ENCODE results near the gene SYTL5. TPM values are rescaled to one million over a fixed set of nuclear protein-coding genes. Genes with fewer than 3 reads are reported as not detected.

Gene SYTL5
- total RNA-seq, 1 donor from 2014 or later = not detected

- no peak for DNase-seq (ENCODE audit: low spot score)
- Mint-ChIP-seq H3K9me3 (no peaks in the 10 kb centered on the region), H3K36me3 (ENCODE audit: low read depth) (no peaks in the 10 kb centered on the region), H3K4me3 (ENCODE audit: low read depth) (no peak overlapping the region), H3K27me3 (ENCODE audit: low read depth) (peaks cover 4% of the 10 kb centered on the region), H3K4me1 (ENCODE audit: low read depth) (no peaks in the 10 kb centered on the region), H3K27ac (no peak overlapping the region)
- intact Hi-C loops (cut with micrococcal nuclease) = no loop called here
Measured at GRCh38 chrX:38138157-38138891, 132.0 kb downstream of the SYTL5 start.

- Mint-ChIP-seq H3K27ac (no peak overlapping the region), H3K4me3 (ENCODE audit: low read depth) (no peak overlapping the region), H3K4me1 (ENCODE audit: low read depth) (no peaks in the 10 kb centered on the region), H3K27me3 (ENCODE audit: low read depth) (peaks cover 4% of the 10 kb centered on the region), H3K36me3 (ENCODE audit: low read depth) (no peaks in the 10 kb centered on the region), H3K9me3 (no peaks in the 10 kb centered on the region)
- DNase-seq (ENCODE audit: low spot score) = no peak
- intact Hi-C loops (cut with micrococcal nuclease) = no loop called here
Measured at GRCh38 chrX:38138900-38139299, 132.5 kb downstream of the SYTL5 start.

DNA sequence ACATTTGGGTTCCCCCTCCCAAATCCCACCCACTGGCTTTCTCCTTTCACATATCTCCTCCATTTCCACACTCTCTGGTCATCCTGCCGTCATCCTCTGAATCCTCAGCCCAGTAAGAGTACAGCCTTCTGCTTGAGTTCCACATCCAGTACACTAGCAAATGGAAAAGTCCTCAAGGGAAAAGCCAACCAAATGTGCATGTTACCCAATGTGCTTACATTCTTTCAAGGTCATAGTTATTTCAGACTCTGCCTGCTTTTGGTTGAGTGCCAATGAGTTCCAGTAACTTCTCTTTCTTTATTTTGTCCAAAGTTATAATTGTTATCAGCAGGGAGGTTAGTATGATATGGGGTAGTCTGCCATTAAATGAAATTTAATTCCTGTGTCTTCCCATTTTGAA, 136.3 kb downstream of the SYTL5 start:
- H3K27ac Mint-ChIP-seq = no peak overlapping the region
- H3K36me3 Mint-ChIP-seq (ENCODE audit: low read depth) = no peaks in the 10 kb centered on the region
- H3K4me3 Mint-ChIP-seq (ENCODE audit: low read depth) = no peak overlapping the region
- no peak for DNase-seq (ENCODE audit: low spot score)
- H3K4me1 Mint-ChIP-seq (ENCODE audit: low read depth) = no peaks in the 10 kb centered on the region
- peaks cover 4% of the 10 kb centered on the region for H3K27me3 Mint-ChIP-seq (ENCODE audit: low read depth)
- H3K9me3 Mint-ChIP-seq = no peaks in the 10 kb centered on the region
- intact Hi-C loops (cut with micrococcal nuclease) = no loop called here

GRCh38 chrX:38149016-38149415, 142.7 kb downstream of the SYTL5 start:
- Mint-ChIP-seq H3K36me3 (ENCODE audit: low read depth) (no peaks in the 10 kb centered on the region), H3K4me3 (ENCODE audit: low read depth) (no peak overlapping the region), H3K27me3 (ENCODE audit: low read depth) (peaks cover 6% of the 10 kb centered on the region), H3K4me1 (ENCODE audit: low read depth) (no peaks in the 10 kb centered on the region), H3K27ac (no peak overlapping the region), H3K9me3 (no peaks in the 10 kb centered on the region)
- DNase-seq (ENCODE audit: low spot score) = no peak
- intact Hi-C loops (cut with micrococcal nuclease) = no loop called here

DNA sequence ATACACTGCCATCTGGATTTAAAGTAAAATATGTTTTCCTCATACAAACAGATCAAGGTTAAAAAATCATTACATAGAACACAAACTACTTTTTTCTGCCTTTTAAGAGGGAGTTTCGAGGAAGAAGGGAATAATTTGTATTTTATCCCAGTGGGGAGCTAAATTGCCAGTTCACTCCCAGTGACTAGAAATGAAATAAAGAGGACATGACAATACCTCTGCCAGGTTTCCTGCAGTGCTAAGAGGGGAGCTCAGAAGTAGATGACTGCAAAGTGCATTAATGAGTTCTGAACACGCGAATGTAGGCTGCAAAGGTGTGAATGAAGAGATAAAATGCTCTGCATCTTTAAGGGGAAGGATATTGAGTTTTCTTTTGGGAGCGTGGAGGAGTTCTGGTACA, 144.6 kb downstream of the SYTL5 start:
- DNase-seq (ENCODE audit: low spot score) = no peak
- no peaks in the 10 kb centered on the region for H3K4me1 Mint-ChIP-seq (ENCODE audit: low read depth)
- no peaks in the 10 kb centered on the region for H3K9me3 Mint-ChIP-seq

DNA sequence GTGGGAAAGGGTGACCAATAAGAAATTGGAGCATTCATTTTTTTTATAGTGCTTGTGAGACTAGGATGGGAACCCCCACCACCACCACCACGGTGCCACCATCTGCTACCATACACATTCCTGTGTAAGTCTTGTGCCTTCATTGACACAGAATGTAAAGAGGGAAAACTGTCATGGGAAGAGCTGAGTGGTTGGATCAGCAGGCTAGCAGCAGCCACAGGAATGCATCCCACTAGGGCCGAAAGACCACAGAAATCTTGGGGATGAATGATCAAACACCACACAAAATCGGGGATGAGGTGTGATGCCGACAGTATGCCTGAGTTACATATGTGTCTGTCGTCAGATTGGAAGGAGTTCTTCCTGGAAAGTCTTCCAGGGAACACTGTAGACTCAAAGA, 145.1 kb downstream of the SYTL5 start:
- Mint-ChIP-seq H3K27ac (no peak overlapping the region), H3K27me3 (ENCODE audit: low read depth) (peaks cover 3% of the 10 kb centered on the region), H3K9me3 (no peaks in the 10 kb centered on the region), H3K36me3 (ENCODE audit: low read depth) (no peaks in the 10 kb centered on the region), H3K4me1 (ENCODE audit: low read depth) (no peaks in the 10 kb centered on the region), H3K4me3 (ENCODE audit: low read depth) (no peak overlapping the region)
- intact Hi-C loops (cut with micrococcal nuclease) = no loop called here
- DNase-seq (ENCODE audit: low spot score) = no peak

More for the DNA sequence above, 144.6 kb downstream of the SYTL5 start:
- no peak overlapping the region for H3K27ac Mint-ChIP-seq
- no peak overlapping the region for H3K4me3 Mint-ChIP-seq (ENCODE audit: low read depth)
- no peaks in the 10 kb centered on the region for H3K36me3 Mint-ChIP-seq (ENCODE audit: low read depth)
- H3K27me3 Mint-ChIP-seq (ENCODE audit: low read depth) = peaks cover 3% of the 10 kb centered on the region
- intact Hi-C loops (cut with micrococcal nuclease) = no loop called here

DNA sequence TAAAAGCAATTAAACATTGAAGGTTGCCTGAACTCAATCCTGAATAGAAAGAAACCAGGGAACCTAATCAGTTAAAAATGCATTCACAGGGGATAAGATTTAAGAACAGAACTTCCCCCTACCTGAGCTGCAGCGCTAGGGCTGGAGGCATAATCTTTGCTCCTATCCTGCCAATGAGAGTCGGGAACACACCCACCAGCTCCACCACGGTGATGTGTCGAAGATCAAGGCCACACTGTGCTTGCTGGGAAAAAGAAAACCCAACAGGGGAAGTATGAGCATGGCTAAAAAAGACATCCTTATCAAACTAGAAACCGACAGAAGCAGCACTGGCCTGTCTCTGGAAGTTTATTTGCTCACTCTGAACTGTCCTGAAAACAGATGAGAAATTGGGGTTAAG, 148.0 kb downstream of the SYTL5 start:
- intact Hi-C loops (cut with micrococcal nuclease) = no loop called here
- H3K36me3 Mint-ChIP-seq (ENCODE audit: low read depth) = no peaks in the 10 kb centered on the region

DNA sequence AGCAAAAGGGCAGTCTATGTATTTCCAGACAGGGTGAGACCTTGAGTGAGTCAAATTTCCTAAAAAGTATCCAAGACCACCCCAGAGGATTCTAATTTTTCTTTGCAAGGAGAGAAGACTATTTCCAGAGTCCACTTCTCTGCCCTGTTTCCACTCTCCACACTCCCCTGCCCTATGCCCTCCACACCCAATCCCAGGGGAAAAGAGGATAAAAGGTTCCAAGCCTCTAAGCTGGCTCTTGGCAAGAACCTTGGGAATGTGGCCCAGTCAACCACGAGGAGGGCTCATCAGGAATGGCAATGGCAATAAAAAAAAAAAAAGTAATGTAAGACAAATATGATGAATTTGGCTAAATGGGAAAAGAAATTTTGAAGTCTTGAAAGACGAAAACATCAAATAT, 148.5 kb downstream of the SYTL5 start:
- H3K9me3 Mint-ChIP-seq = no peaks in the 10 kb centered on the region
- no peak overlapping the region for H3K4me3 Mint-ChIP-seq (ENCODE audit: low read depth)
- intact Hi-C loops (cut with micrococcal nuclease) = no loop called here
- no peak overlapping the region for H3K27ac Mint-ChIP-seq
- no peak for DNase-seq (ENCODE audit: low spot score)
- no peaks in the 10 kb centered on the region for H3K4me1 Mint-ChIP-seq (ENCODE audit: low read depth)
- no peaks in the 10 kb centered on the region for H3K36me3 Mint-ChIP-seq (ENCODE audit: low read depth)
- peaks cover 3% of the 10 kb centered on the region for H3K27me3 Mint-ChIP-seq (ENCODE audit: low read depth)

More for the DNA sequence above, 148.0 kb downstream of the SYTL5 start:
- no peak for DNase-seq (ENCODE audit: low spot score)
- H3K9me3 Mint-ChIP-seq = no peaks in the 10 kb centered on the region
- H3K4me1 Mint-ChIP-seq (ENCODE audit: low read depth) = no peaks in the 10 kb centered on the region
- peaks cover 3% of the 10 kb centered on the region for H3K27me3 Mint-ChIP-seq (ENCODE audit: low read depth)
- H3K4me3 Mint-ChIP-seq (ENCODE audit: low read depth) = no peak overlapping the region
- no peak overlapping the region for H3K27ac Mint-ChIP-seq

- Mint-ChIP-seq H3K4me1 (ENCODE audit: low read depth) (no peaks in the 10 kb centered on the region), H3K9me3 (no peaks in the 10 kb centered on the region), H3K4me3 (ENCODE audit: low read depth) (no peak overlapping the region), H3K36me3 (ENCODE audit: low read depth) (no peaks in the 10 kb centered on the region), H3K27me3 (ENCODE audit: low read depth) (peaks cover 3% of the 10 kb centered on the region), H3K27ac (no peak overlapping the region)
- no peak for DNase-seq (ENCODE audit: low spot score)
- intact Hi-C loops (cut with micrococcal nuclease) = no loop called here
Measured at GRCh38 chrX:38156838-38157237, 150.5 kb downstream of the SYTL5 start.

DNA sequence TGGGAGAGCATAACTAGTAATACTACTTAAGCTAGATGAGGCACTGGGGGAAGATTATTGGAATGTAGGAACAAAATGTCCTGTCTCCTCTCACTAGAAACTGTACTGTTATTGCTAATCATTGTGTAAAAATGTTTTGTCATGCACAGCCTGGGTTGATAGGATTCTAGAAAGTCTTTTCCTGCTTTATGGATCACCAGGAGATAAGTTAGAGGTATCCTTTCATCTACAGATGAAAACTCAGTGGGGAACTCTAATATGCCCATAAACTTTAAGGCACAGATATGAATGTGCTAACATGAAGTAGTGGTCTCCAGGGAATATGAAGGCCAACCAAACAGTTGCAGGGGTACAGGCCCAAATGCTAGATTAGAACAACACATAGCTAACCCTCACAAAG, 156.8 kb downstream of the SYTL5 start:
- H3K4me3 Mint-ChIP-seq (ENCODE audit: low read depth) = no peak overlapping the region
- H3K36me3 Mint-ChIP-seq (ENCODE audit: low read depth) = no peaks in the 10 kb centered on the region
- H3K27me3 Mint-ChIP-seq (ENCODE audit: low read depth) = no peaks in the 10 kb centered on the region
- intact Hi-C loops (cut with micrococcal nuclease) = no loop called here
- H3K9me3 Mint-ChIP-seq = no peaks in the 10 kb centered on the region
- no peak for DNase-seq (ENCODE audit: low spot score)
- no peak overlapping the region for H3K27ac Mint-ChIP-seq
- H3K4me1 Mint-ChIP-seq (ENCODE audit: low read depth) = no peaks in the 10 kb centered on the region

DNA sequence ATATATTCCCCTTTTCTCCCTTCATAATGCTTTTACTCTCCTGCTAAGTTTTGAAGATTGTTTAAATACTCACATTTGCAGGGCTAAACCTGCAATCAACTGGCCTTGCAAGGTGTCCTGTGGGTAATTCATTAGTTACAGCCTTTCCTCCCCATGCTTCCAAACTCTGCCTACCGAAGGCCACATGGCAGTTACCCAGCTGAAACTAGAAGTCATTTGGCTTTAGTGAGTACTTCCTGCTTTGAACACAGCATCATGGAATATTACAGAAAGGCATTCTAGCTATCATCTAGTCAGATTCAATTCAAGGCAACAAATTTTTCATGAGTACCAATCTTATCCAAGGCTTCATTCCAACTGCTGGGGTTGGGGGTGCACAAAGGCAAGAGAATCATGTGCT, 158.7 kb downstream of the SYTL5 start:
- Mint-ChIP-seq H3K27me3 (ENCODE audit: low read depth) (no peaks in the 10 kb centered on the region), H3K36me3 (ENCODE audit: low read depth) (no peaks in the 10 kb centered on the region), H3K9me3 (no peaks in the 10 kb centered on the region), H3K4me3 (ENCODE audit: low read depth) (no peak overlapping the region), H3K4me1 (ENCODE audit: low read depth) (no peaks in the 10 kb centered on the region), H3K27ac (no peak overlapping the region)
- intact Hi-C loops (cut with micrococcal nuclease) = loop anchor here (5.0 kb wide), 1 partner anchor 423 kb away; no protein-coding TSS in a partner anchor
- no peak for DNase-seq (ENCODE audit: low spot score)

GRCh38 chrX:38166478-38167083, 160.2 kb downstream of the SYTL5 start:
- H3K36me3 Mint-ChIP-seq (ENCODE audit: low read depth) = no peaks in the 10 kb centered on the region
- intact Hi-C loops (cut with micrococcal nuclease) = loop anchor here (1.0 to 5.0 kb wide), 2 partner anchors 240 to 424 kb away; no protein-coding TSS in a partner anchor
- no peak overlapping the region for H3K27ac Mint-ChIP-seq
- no peaks in the 10 kb centered on the region for H3K9me3 Mint-ChIP-seq
- no peaks in the 10 kb centered on the region for H3K27me3 Mint-ChIP-seq (ENCODE audit: low read depth)
- no peak for DNase-seq (ENCODE audit: low spot score)
- H3K4me3 Mint-ChIP-seq (ENCODE audit: low read depth) = no peak overlapping the region
- no peaks in the 10 kb centered on the region for H3K4me1 Mint-ChIP-seq (ENCODE audit: low read depth)

GRCh38 chrX:38170556-38170955, 164.2 kb downstream of the SYTL5 start:
- DNase-seq (ENCODE audit: low spot score) = no peak
- no peaks in the 10 kb centered on the region for H3K27me3 Mint-ChIP-seq (ENCODE audit: low read depth)
- intact Hi-C loops (cut with micrococcal nuclease) = no loop called here
- H3K9me3 Mint-ChIP-seq = no peaks in the 10 kb centered on the region
- no peak overlapping the region for H3K27ac Mint-ChIP-seq
- H3K36me3 Mint-ChIP-seq (ENCODE audit: low read depth) = no peaks in the 10 kb centered on the region
- H3K4me1 Mint-ChIP-seq (ENCODE audit: low read depth) = no peaks in the 10 kb centered on the region
- no peak overlapping the region for H3K4me3 Mint-ChIP-seq (ENCODE audit: low read depth)
